Central memory CD8-positive, alpha-beta T cell (primary cell): ENCODE results near the gene AGMO.
"Not testable (repeated sequence)": the region's sequence is repeated elsewhere in the genome, so short reads cannot be mapped to it uniquely, and the experiment has no call there.

Experiments
- ATAC-seq: fragments of 150-1000 bp; cut with Tn5 transposase; replicated peaks from 2 replicates; pipeline ENCODE4 v1.10.0; 2022; ENCODE audit warnings: mild to moderate bottlenecking, moderate FRiP score, moderate number of reproducible peaks; ENCODE audit not compliant: poor library complexity, severe bottlenecking; ENCODE audit errors: extremely low read depth
- DNase-seq, 2 donors: peaks; one replicate each; pipeline ENCODE4 v3.0.0; 2021; ENCODE audit warnings: low spot score in 2 of 2
- H3K27ac Mint-ChIP-seq: one replicate; pipeline ENCODE4 v1.8.0; 2022; ENCODE audit warnings: low read depth, mild to moderate bottlenecking, moderate library complexity, mixed read lengths
- H3K27me3 Mint-ChIP-seq: one replicate; pipeline ENCODE4 v1.8.0; 2022; ENCODE audit warnings: mixed read lengths
- H3K36me3 Mint-ChIP-seq: one replicate; pipeline ENCODE4 v1.8.0; 2022; ENCODE audit warnings: mild to moderate bottlenecking, moderate library complexity, mixed read lengths; ENCODE audit not compliant: insufficient read depth
- H3K4me1 Mint-ChIP-seq: one replicate; pipeline ENCODE4 v1.8.0; 2022; ENCODE audit warnings: mixed read lengths
- H3K4me3 Mint-ChIP-seq: one replicate; pipeline ENCODE4 v1.8.0; 2022; ENCODE audit warnings: mild to moderate bottlenecking, moderate library complexity, mixed read lengths
- H3K9me3 Mint-ChIP-seq: one replicate; pipeline ENCODE4 v1.8.0; 2022; ENCODE audit warnings: mixed read lengths

AGMO gene

GRCh38 chr7:15306296-15306695, 255.5 kb downstream of the AGMO start:
- no peaks in the 10 kb centered on the region for H3K4me1 Mint-ChIP-seq
- no peak for DNase-seq
- peaks cover 2% of the 10 kb centered on the region for H3K36me3 Mint-ChIP-seq

GRCh38 chr7:15305002-15305600, 256.7 kb downstream of the AGMO start:
- Mint-ChIP-seq H3K9me3 (no peaks in the 10 kb centered on the region), H3K4me3 (no peak overlapping the region), H3K27me3 (no peaks in the 10 kb centered on the region), H3K4me1 (no peaks in the 10 kb centered on the region), H3K27ac (no peak overlapping the region), H3K36me3 (peaks cover 2% of the 10 kb centered on the region)
- ATAC-seq = no peak
- DNase-seq = no peak

More at GRCh38 chr7:15306296-15306695, 255.5 kb downstream of the AGMO start:
- Mint-ChIP-seq H3K27me3 (no peaks in the 10 kb centered on the region), H3K27ac (no peak overlapping the region), H3K4me3 (no peak overlapping the region), H3K9me3 (no peaks in the 10 kb centered on the region)
- no peak for ATAC-seq

- Mint-ChIP-seq H3K4me1 (no peaks in the 10 kb centered on the region), H3K27ac (no peak overlapping the region), H3K27me3 (no peaks in the 10 kb centered on the region), H3K9me3 (peaks cover 11% of the 10 kb centered on the region), H3K4me3 (no peak overlapping the region), H3K36me3 (peaks cover 2% of the 10 kb centered on the region)
- ATAC-seq (no peak), DNase-seq (no peak)
Measured at GRCh38 chr7:15303357-15303756, 258.5 kb downstream of the AGMO start.

GRCh38 chr7:15300986-15301385, 260.8 kb downstream of the AGMO start:
- not testable (repeated sequence) for H3K4me1 Mint-ChIP-seq, H3K27me3 Mint-ChIP-seq
- peaks cover 17% of the 10 kb centered on the region for H3K9me3 Mint-ChIP-seq

GRCh38 chr7:15292138-15292537, 269.7 kb downstream of the AGMO start:
- no peaks in the 10 kb centered on the region for H3K4me1 Mint-ChIP-seq
- H3K4me3 Mint-ChIP-seq = no peak overlapping the region
- H3K9me3 Mint-ChIP-seq = peaks cover 17% of the 10 kb centered on the region
- ATAC-seq (no peak), DNase-seq (no peak)
- H3K27me3 Mint-ChIP-seq = no peaks in the 10 kb centered on the region
- peaks cover 2% of the 10 kb centered on the region for H3K36me3 Mint-ChIP-seq
- H3K27ac Mint-ChIP-seq = no peak overlapping the region

More at GRCh38 chr7:15300986-15301385, 260.8 kb downstream of the AGMO start:
- ATAC-seq, DNase-seq, H3K27ac Mint-ChIP-seq, H3K36me3 Mint-ChIP-seq, H3K4me3 Mint-ChIP-seq: not testable (repeated sequence)

GRCh38 chr7:15291699-15292098, 270.1 kb downstream of the AGMO start:
- Mint-ChIP-seq H3K9me3 (peaks cover 12% of the 10 kb centered on the region), H3K4me1 (no peaks in the 10 kb centered on the region), H3K4me3 (no peak overlapping the region), H3K27me3 (no peaks in the 10 kb centered on the region), H3K36me3 (peaks cover 2% of the 10 kb centered on the region), H3K27ac (no peak overlapping the region)
- DNase-seq = no peak
- ATAC-seq = no peak

- Mint-ChIP-seq H3K4me3 (no peak overlapping the region), H3K27ac (no peak overlapping the region), H3K4me1 (no peaks in the 10 kb centered on the region), H3K36me3 (peaks cover 2% of the 10 kb centered on the region), H3K27me3 (no peaks in the 10 kb centered on the region), H3K9me3 (peaks cover 27% of the 10 kb centered on the region)
- DNase-seq = no peak
- ATAC-seq = no peak
Measured at GRCh38 chr7:15288741-15289140, 273.1 kb downstream of the AGMO start.

GRCh38 chr7:15284396-15284795, 277.4 kb downstream of the AGMO start:
- H3K4me3 Mint-ChIP-seq = no peak overlapping the region
- H3K36me3 Mint-ChIP-seq = no peaks in the 10 kb centered on the region
- DNase-seq (no peak), ATAC-seq (no peak)
- H3K9me3 Mint-ChIP-seq = peaks cover 24% of the 10 kb centered on the region
- H3K4me1 Mint-ChIP-seq = no peaks in the 10 kb centered on the region
- H3K27ac Mint-ChIP-seq = no peak overlapping the region
- H3K27me3 Mint-ChIP-seq = no peaks in the 10 kb centered on the region

GRCh38 chr7:15280078-15280733, 281.6 kb downstream of the AGMO start:
- Mint-ChIP-seq H3K9me3 (peaks cover 24% of the 10 kb centered on the region), H3K27ac (no peak overlapping the region), H3K4me3 (no peak overlapping the region), H3K4me1 (no peaks in the 10 kb centered on the region), H3K27me3 (no peaks in the 10 kb centered on the region), H3K36me3 (no peaks in the 10 kb centered on the region)
- no peak for DNase-seq
- no peak for ATAC-seq

GRCh38 chr7:15279640-15280039, 282.2 kb downstream of the AGMO start:
- no peak overlapping the region for H3K4me3 Mint-ChIP-seq
- H3K36me3 Mint-ChIP-seq = no peaks in the 10 kb centered on the region
- no peak for DNase-seq
- H3K27ac Mint-ChIP-seq = no peak overlapping the region
- peaks cover 19% of the 10 kb centered on the region for H3K9me3 Mint-ChIP-seq
- H3K4me1 Mint-ChIP-seq = no peaks in the 10 kb centered on the region
- ATAC-seq = no peak
- no peaks in the 10 kb centered on the region for H3K27me3 Mint-ChIP-seq

GRCh38 chr7:15257689-15258088, 304.1 kb downstream of the AGMO start:
- Mint-ChIP-seq H3K9me3 (peaks cover 20% of the 10 kb centered on the region), H3K27ac (no peak overlapping the region), H3K36me3 (no peaks in the 10 kb centered on the region), H3K4me3 (no peak overlapping the region), H3K27me3 (no peaks in the 10 kb centered on the region), H3K4me1 (no peaks in the 10 kb centered on the region)
- DNase-seq (no peak), ATAC-seq (no peak)

GRCh38 chr7:15252181-15252580, 309.6 kb downstream of the AGMO start:
- no peaks in the 10 kb centered on the region for H3K36me3 Mint-ChIP-seq
- no peaks in the 10 kb centered on the region for H3K4me1 Mint-ChIP-seq
- DNase-seq = no peak
- peaks cover 32% of the 10 kb centered on the region for H3K9me3 Mint-ChIP-seq
- no peaks in the 10 kb centered on the region for H3K27me3 Mint-ChIP-seq
- ATAC-seq = no peak
- H3K27ac Mint-ChIP-seq = no peak overlapping the region
- H3K4me3 Mint-ChIP-seq = no peak overlapping the region

GRCh38 chr7:15248514-15248913, 313.3 kb downstream of the AGMO start:
- Mint-ChIP-seq H3K27ac (no peak overlapping the region), H3K4me1 (no peaks in the 10 kb centered on the region), H3K4me3 (no peak overlapping the region), H3K9me3 (peaks cover 27% of the 10 kb centered on the region), H3K27me3 (no peaks in the 10 kb centered on the region), H3K36me3 (no peaks in the 10 kb centered on the region)
- no peak for DNase-seq
- ATAC-seq = no peak
